ENCODE data around the gene SDC1. TPM values are rescaled to one million over a fixed set of nuclear protein-coding genes. Genes with fewer than 3 reads are reported as not detected.
"Not testable (repeated sequence)": the region's sequence is repeated elsewhere in the genome, so short reads cannot be mapped to it uniquely, and the experiment has no call there.

Gene SDC1, protein sequence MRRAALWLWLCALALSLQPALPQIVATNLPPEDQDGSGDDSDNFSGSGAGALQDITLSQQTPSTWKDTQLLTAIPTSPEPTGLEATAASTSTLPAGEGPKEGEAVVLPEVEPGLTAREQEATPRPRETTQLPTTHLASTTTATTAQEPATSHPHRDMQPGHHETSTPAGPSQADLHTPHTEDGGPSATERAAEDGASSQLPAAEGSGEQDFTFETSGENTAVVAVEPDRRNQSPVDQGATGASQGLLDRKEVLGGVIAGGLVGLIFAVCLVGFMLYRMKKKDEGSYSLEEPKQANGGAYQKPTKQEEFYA
- total RNA-seq (2021; fragmentation: NEBNext Ultra II Directional; extraction: Animal tissue kit (Norgen Biotek cat#: 25700)): 100 to 1,000 TPM in 5 of 6 experiments, 10 to 100 TPM in 1; 92.1 to 141 (median 133) TPM
- long read RNA-seq, transcript SDC1-202 (6 exons, 3,291 nt): minor isoform, 12 of 86 reads
- long read RNA-seq, transcript SDC1-201 (5 exons, 3,147 nt): major isoform, 46 of 86 reads
- long read RNA-seq, partial matches to known transcripts: 4 of 86 reads
- long read RNA-seq, other reads (novel, unspliced or antisense): 24 of 86 reads

DNA sequence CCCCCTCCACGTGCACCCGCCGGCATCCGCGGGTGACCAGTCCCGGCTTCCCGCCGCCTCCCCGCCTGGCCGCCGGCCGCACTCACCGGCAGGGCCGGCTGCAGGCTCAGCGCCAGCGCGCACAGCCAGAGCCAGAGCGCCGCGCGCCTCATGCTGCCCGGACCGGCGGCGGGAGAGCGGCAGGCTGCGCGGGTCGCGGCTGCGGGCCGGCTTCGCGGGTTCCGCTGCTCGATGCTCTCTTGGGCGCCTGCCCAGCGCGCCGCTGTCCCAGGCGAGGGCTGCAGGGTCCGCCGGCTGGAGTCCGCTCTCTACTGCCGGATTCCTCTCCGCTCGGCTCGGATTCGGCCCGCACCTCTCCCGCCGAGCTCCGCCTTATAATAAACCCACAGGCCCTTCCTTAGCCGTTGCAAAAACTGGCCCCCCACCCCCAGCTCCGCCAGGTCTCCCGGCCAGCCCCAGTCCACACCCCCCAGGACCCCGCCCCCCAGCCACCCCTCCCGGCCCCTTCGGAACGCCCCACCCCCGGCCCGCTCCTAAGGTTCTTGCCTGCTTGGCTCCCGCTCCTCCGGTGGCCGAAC lies at the start of gene SDC1:
Gene SDC1 (minus strand): TSS at position 415 of the 578 bp plus-strand sequence. CDS start 263 bp downstream, at position 152.
- H3K9me3 Mint-ChIP-seq: no peaks in the 10 kb centered on the region
- H3K27ac Mint-ChIP-seq: peak within 1 kb of the TSS; percentile 38; the same call in 1 of the 2 replicates
- peak within 1 kb of the TSS; percentile 82 for H3K4me3 Mint-ChIP-seq
- peaks cover 52% of the 10 kb centered on the region for H3K4me1 Mint-ChIP-seq (ENCODE audit: low read depth)
- peaks cover 7% of the 10 kb centered on the region for H3K36me3 Mint-ChIP-seq (ENCODE audit: low read depth)
- TF ChIP-seq, protein P1, sequence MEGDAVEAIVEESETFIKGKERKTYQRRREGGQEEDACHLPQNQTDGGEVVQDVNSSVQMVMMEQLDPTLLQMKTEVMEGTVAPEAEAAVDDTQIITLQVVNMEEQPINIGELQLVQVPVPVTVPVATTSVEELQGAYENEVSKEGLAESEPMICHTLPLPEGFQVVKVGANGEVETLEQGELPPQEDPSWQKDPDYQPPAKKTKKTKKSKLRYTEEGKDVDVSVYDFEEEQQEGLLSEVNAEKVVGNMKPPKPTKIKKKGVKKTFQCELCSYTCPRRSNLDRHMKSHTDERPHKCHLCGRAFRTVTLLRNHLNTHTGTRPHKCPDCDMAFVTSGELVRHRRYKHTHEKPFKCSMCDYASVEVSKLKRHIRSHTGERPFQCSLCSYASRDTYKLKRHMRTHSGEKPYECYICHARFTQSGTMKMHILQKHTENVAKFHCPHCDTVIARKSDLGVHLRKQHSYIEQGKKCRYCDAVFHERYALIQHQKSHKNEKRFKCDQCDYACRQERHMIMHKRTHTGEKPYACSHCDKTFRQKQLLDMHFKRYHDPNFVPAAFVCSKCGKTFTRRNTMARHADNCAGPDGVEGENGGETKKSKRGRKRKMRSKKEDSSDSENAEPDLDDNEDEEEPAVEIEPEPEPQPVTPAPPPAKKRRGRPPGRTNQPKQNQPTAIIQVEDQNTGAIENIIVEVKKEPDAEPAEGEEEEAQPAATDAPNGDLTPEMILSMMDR (IDR thresholded peaks at IDR 0.05): no peak
- H3K27me3 Mint-ChIP-seq (ENCODE audit: insufficient read depth): peaks cover 2% of the 10 kb centered on the region
- DNase-seq: peak; percentile 37

DNA sequence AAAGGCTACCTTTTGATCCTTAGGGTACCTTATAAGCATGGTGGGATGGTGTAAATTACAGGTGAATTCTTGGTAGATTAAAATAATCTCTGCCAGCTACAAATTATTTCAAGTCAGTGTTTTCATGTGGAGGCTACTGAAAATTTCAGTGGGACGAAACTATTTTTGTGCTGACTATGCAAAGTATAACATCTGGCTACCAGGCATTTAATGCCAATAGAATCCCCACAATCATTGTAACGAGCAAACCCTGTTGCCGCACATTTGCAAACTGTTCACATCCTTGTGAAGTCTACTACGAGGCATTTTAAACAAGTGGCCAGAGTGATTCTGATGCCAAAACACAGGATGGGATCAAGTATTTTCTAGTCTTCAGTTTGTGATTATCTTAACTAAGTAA lies 48.1 kb upstream of the SDC1 start:
- H3K4me3 Mint-ChIP-seq: no peak overlapping the region
- no peak for DNase-seq
- H3K27ac Mint-ChIP-seq: peak overlapping the region; percentile 26; the same call in 1 of the 2 replicates

DNA sequence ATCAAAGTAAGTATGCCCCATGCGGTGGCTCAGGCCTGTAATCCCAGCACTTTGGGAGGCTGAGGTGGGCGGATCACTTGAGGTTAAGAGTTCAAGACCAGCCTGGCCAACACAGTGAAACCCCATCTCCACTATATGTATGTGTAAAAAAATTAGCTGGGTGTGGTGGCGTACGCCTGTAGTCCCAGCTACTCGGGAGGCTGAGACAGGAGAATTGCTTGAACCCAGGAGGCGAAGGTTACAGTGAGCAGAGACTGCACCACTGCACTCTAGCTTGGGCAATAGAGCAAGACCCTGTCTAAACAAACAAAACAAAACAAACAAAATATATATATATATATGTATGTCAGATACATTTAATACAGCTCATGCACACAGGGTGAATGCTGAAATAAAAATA lies 43.4 kb upstream of the SDC1 start:
- H3K36me3 Mint-ChIP-seq (ENCODE audit: low read depth); H3K27me3 Mint-ChIP-seq (ENCODE audit: insufficient read depth); DNase-seq; H3K4me3 Mint-ChIP-seq; H3K27ac Mint-ChIP-seq; H3K9me3 Mint-ChIP-seq; H3K4me1 Mint-ChIP-seq (ENCODE audit: low read depth): not testable (repeated sequence)

More for the DNA sequence above, 48.1 kb upstream of the SDC1 start:
- Mint-ChIP-seq H3K36me3 (ENCODE audit: low read depth) (no peaks in the 10 kb centered on the region), H3K27me3 (ENCODE audit: insufficient read depth) (no peaks in the 10 kb centered on the region), H3K4me1 (ENCODE audit: low read depth) (peaks cover 6% of the 10 kb centered on the region), H3K9me3 (no peaks in the 10 kb centered on the region)
- TF ChIP-seq, protein P1 (IDR thresholded peaks at IDR 0.05): no peak

DNA sequence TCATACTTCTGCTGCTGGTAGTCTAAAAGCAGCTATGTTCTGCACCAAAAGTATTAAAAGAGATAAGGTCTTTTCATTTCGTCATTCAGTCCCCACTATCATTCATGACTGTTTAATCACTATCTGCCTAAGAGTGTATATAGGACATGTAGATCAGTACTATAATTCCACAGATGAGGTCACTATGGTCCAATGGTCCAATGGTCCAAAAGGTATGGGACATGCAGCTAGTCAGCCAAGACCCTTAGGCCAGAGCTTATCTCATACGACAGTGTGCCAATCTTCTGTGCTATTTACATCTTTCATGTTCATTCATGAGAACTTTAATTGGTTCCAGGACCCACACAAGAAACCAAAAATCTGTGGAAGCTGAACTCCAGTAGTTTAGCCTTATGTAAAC lies 42.6 kb upstream of the SDC1 start:
- no peak overlapping the region for H3K4me3 Mint-ChIP-seq
- TF ChIP-seq, protein P1 (IDR thresholded peaks at IDR 0.05): no peak
- DNase-seq: no peak
- H3K9me3 Mint-ChIP-seq: no peaks in the 10 kb centered on the region
- H3K27ac Mint-ChIP-seq: no peak overlapping the region
- H3K4me1 Mint-ChIP-seq (ENCODE audit: low read depth): no peaks in the 10 kb centered on the region
- H3K36me3 Mint-ChIP-seq (ENCODE audit: low read depth): no peaks in the 10 kb centered on the region
- H3K27me3 Mint-ChIP-seq (ENCODE audit: insufficient read depth): no peaks in the 10 kb centered on the region

DNA sequence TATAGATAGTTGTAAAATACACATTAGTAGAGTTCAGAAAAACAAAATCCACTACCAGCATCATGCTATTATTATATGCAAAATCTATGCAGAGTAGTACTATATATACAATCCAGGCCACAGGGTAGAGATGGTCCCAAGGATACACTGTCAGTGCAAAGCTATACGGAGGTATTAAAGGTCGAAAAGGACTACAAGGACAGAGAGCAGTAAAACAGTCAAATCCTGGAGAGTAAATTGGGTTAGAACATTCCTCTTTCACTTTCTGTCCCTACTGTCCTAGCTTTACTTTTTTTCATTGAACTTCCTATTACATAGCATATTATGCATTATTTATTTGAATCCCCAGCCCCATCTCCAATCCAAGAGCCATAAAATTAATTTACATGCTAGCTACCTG lies 39.7 kb upstream of the SDC1 start:
- TF ChIP-seq, protein P1 (IDR thresholded peaks at IDR 0.05): no peak
- H3K27me3 Mint-ChIP-seq (ENCODE audit: insufficient read depth): no peaks in the 10 kb centered on the region
- no peaks in the 10 kb centered on the region for H3K9me3 Mint-ChIP-seq
- peaks cover 6% of the 10 kb centered on the region for H3K36me3 Mint-ChIP-seq (ENCODE audit: low read depth)
- no peak overlapping the region for H3K27ac Mint-ChIP-seq
- DNase-seq: no peak
- H3K4me3 Mint-ChIP-seq: no peak overlapping the region
- H3K4me1 Mint-ChIP-seq (ENCODE audit: low read depth): no peaks in the 10 kb centered on the region

DNA sequence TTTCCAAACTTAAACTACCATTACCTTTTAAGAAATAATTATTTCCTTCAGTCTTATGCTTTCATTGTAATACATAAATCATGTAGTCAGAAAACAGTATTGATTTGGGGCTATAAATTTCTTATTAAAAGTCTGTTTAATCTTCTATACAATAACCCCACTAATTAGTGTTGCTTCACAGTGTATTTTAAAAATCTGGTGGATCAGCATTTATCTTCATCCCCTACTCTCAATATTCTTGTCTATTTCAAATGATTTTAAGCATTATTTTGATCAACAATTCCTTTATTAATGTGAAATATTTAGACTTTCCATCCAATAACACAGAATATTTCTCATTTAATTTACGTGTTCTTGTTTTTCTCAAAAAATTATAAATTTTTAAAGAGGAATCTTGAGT lies 32.5 kb upstream of the SDC1 start:
- Mint-ChIP-seq H3K4me1 (ENCODE audit: low read depth) (no peaks in the 10 kb centered on the region), H3K36me3 (ENCODE audit: low read depth) (peaks cover 32% of the 10 kb centered on the region), H3K9me3 (no peaks in the 10 kb centered on the region), H3K4me3 (no peak overlapping the region), H3K27ac (no peak overlapping the region), H3K27me3 (ENCODE audit: insufficient read depth) (no peaks in the 10 kb centered on the region)
- TF ChIP-seq, protein P1 (IDR thresholded peaks at IDR 0.05): no peak
- DNase-seq: no peak
